Lower lobe of right lung (tissue), 2 donors: Measurements from ENCODE around the gene ACTL8. TPM values are rescaled to one million over a fixed set of nuclear protein-coding genes. Genes with fewer than 3 reads are reported as not detected.

Experiments
- ATAC-seq, 2 donors: fragments of 200-7000 bp; cut with Tn5 transposase; one replicate each; pipeline ENCODE4 v1.9.1; 2020 to 2022; ENCODE audit warnings: mild to moderate bottlenecking in 2 of 2, moderate library complexity in 2 of 2
- DNase-seq: peaks from one replicate; pipeline ENCODE4 v3.0.0-alpha.2; 2020
- H3K27ac ChIP-seq: fragments of 200-600 bp; one replicate; pipeline ENCODE4 v1.8.0; 2022
- H3K27me3 ChIP-seq: fragments of 200-600 bp; one replicate; pipeline ENCODE4 v1.8.0; 2022; ENCODE audit warnings: low read depth
- H3K36me3 ChIP-seq: fragments of 200-600 bp; one replicate; pipeline ENCODE4 v1.8.0; 2022; ENCODE audit warnings: mild to moderate bottlenecking
- H3K4me1 ChIP-seq: fragments of 200-600 bp; one replicate; pipeline ENCODE4 v1.8.0; 2022
- H3K4me3 ChIP-seq: fragments of 200-600 bp; one replicate; pipeline ENCODE4 v1.8.0; 2022; ENCODE audit warnings: mild to moderate bottlenecking
- H3K9me3 ChIP-seq: fragments of 200-600 bp; one replicate; pipeline ENCODE4 v1.8.0; 2022
- intact Hi-C: fragments of 100-400 bp; cut with DNase I; formaldehyde crosslinking; loops from one replicate; pipeline ENCODE4 v1.11.0; 2022
- total RNA-seq: library from RNA; stranded (reverse); fragmentation: NEBNext Ultra II Directional; extraction: Animal tissue kit (Norgen Biotek cat#: 25700); gene quantifications from one replicate; pipeline ENCODE4 v1.2.1, GENCODE V29; 2021
- TF ChIP-seq, protein P1 (sequence below): fragments of 200-600 bp; IDR thresholded peaks from one replicate; pipeline ENCODE4 v1.8.0; 2022; ENCODE audit warnings: antibody characterized with exemption, mild to moderate bottlenecking
- donor health status: DM: no; HTN: yes; CAD: no; lungs with severe emphysema.

Gene ACTL8
- total RNA-seq, 1 donor from 2014 or later = not detected

DNA sequence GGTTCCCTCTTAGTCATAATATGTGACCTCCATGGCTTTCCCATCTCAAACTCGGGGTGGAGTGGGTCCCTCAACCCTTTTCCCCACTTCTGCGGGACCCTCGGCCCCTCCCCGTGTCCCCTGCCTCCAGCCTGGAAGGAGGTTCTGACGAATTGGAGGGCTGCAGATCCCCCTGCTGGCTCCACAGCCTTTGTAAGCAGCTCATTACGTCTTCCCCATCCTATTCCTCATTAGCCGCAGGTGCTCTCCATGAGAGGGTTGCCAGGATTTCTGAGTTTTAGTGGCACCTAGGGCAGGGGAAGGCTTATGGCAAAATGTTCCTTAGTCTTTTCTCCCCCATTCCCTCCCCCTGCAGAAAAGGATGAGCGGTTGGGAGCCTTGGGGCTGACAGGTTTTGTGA lies 8.3 kb downstream of the ACTL8 start:
- Histone ChIP-seq H3K27me3 (peaks cover 7% of the 10 kb centered on the region), H3K4me1 (no peaks in the 10 kb centered on the region), H3K27ac (no peak overlapping the region), H3K9me3 (peaks cover 17% of the 10 kb centered on the region), H3K4me3 (no peak overlapping the region), H3K36me3 (no peaks in the 10 kb centered on the region)
- DNase-seq = no peak
- ATAC-seq = no peak
- TF ChIP-seq, protein P1, sequence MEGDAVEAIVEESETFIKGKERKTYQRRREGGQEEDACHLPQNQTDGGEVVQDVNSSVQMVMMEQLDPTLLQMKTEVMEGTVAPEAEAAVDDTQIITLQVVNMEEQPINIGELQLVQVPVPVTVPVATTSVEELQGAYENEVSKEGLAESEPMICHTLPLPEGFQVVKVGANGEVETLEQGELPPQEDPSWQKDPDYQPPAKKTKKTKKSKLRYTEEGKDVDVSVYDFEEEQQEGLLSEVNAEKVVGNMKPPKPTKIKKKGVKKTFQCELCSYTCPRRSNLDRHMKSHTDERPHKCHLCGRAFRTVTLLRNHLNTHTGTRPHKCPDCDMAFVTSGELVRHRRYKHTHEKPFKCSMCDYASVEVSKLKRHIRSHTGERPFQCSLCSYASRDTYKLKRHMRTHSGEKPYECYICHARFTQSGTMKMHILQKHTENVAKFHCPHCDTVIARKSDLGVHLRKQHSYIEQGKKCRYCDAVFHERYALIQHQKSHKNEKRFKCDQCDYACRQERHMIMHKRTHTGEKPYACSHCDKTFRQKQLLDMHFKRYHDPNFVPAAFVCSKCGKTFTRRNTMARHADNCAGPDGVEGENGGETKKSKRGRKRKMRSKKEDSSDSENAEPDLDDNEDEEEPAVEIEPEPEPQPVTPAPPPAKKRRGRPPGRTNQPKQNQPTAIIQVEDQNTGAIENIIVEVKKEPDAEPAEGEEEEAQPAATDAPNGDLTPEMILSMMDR = no peak
- intact Hi-C loops = no loop called here

- Histone ChIP-seq H3K27me3 (peaks cover 7% of the 10 kb centered on the region), H3K4me3 (no peak overlapping the region), H3K36me3 (no peaks in the 10 kb centered on the region), H3K9me3 (peaks cover 11% of the 10 kb centered on the region), H3K27ac (no peak overlapping the region), H3K4me1 (no peaks in the 10 kb centered on the region)
- intact Hi-C loops = no loop called here
- DNase-seq = no peak
- TF ChIP-seq, protein P1 = no peak
- no peak for ATAC-seq
Observed at GRCh38 chr1:17763995-17764394, 8.9 kb downstream of the ACTL8 start.

DNA sequence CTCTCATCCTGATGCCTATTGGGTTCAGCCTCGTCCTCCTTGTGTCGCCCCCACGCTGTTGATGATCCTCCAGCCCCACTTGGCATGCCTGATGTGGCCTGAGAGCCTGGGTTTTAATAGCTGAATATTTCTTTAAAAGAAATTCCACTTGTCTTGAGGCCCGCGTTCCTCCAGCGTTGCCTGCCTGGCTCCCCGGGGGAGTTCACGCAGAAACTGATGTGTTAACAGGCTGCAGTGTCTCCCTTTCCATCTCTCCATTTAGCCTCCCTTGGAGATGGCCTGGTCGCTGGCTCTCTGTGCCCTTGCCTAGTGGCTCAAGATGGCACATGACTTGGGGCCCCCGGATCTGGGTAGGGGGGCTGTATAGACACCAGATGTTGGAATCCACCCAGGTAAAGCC lies 9.5 kb downstream of the ACTL8 start:
- peaks cover 5% of the 10 kb centered on the region for H3K9me3 ChIP-seq
- no peaks in the 10 kb centered on the region for H3K36me3 ChIP-seq
- no peak overlapping the region for H3K4me3 ChIP-seq
- TF ChIP-seq, protein P1 = no peak
- intact Hi-C loops = no loop called here
- DNase-seq = no peak
- H3K27me3 ChIP-seq = peaks cover 7% of the 10 kb centered on the region
- H3K4me1 ChIP-seq = no peaks in the 10 kb centered on the region
- H3K27ac ChIP-seq = no peak overlapping the region
- ATAC-seq = no peak

GRCh38 chr1:17765444-17766411 lies 10.6 kb downstream of the ACTL8 start:
- H3K4me3 ChIP-seq = no peak overlapping the region
- DNase-seq = no peak
- peaks cover 7% of the 10 kb centered on the region for H3K27me3 ChIP-seq
- intact Hi-C loops = no loop called here
- H3K27ac ChIP-seq = no peak overlapping the region
- no peaks in the 10 kb centered on the region for H3K36me3 ChIP-seq
- TF ChIP-seq, protein P1 = no peak
- no peaks in the 10 kb centered on the region for H3K9me3 ChIP-seq
- ATAC-seq = no peak
- H3K4me1 ChIP-seq = no peaks in the 10 kb centered on the region

GRCh38 chr1:17768651-17769241 lies 13.6 kb downstream of the ACTL8 start:
- no peaks in the 10 kb centered on the region for H3K36me3 ChIP-seq
- peaks cover 3% of the 10 kb centered on the region for H3K27me3 ChIP-seq
- no peaks in the 10 kb centered on the region for H3K4me1 ChIP-seq
- intact Hi-C loops = no loop called here
- no peak overlapping the region for H3K4me3 ChIP-seq
- no peaks in the 10 kb centered on the region for H3K9me3 ChIP-seq
- no peak for DNase-seq
- H3K27ac ChIP-seq = no peak overlapping the region
- ATAC-seq = peak; percentile 41 to 50
- TF ChIP-seq, protein P1 = no peak
